Measurements from ENCODE around the gene TPD52L2.
"Not testable (repeated sequence)": the region's sequence is repeated elsewhere in the genome, so short reads cannot be mapped to it uniquely, and the experiment has no call there.

Gene TPD52L2

DNA sequence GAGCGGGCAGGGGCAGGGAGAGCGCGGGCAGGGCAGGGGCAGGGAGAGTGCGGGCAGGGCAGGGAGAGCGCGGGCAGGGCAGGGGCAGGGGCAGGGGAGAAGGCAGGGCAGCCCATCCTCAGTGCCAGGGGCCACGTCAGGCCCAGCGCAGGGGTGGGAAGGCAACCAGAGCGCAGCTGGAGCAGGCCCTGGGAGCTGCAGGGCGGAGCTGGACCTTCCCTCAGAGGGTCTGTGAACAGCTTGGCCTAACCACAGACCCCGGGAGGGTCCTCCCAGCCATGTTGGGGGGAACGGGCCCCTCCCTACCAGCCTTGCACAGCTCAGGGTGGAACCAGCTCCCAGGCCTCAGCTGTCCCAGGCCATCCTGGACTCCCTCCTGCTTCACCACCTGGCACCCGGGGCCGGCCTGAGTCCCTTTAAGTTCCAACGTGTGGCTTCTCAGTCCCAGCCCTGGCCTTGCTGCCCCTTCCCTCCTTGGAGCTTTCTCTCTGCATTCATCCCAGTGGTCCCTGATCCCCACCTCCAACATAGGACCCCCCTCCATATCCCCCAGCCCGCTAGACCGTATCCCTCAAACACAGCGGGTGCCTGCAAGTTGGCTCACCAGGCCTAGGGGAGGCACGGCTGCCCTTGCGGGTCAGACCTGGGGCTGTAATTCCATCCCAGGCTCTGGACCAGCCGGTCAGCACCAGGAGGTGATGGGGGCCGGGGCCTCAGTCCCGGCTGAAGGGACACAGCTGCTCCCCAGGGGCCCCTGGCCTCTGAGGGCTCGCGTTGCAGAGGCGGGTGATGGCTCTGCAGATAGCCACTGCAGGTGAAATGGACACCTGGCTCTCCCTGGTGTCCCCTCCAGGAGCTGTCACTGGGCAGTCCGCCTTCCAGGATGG is 28.4 kb upstream of the TPD52L2 start:
- DNase-seq = no peak

DNA sequence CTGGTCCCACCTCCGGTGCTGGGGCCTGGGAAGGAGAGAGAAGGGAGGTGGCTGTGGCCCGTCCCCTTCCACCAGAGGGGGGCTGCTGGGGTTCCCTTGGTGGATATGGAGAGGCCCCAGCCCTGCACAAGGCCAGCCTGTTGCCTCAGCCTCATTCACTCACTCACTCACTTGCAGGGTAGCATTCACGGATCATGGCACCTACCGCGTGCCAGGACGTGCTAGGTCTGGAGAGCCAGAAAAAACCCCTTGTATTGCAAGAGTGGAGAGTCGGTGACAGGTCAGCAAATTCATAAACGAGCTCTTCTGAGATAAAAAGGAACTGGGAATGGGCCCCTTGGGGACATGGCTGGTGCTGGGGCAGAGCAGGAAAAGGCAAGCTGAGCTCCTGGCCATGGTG is 27.6 kb upstream of the TPD52L2 start:
- no peak for DNase-seq

DNA sequence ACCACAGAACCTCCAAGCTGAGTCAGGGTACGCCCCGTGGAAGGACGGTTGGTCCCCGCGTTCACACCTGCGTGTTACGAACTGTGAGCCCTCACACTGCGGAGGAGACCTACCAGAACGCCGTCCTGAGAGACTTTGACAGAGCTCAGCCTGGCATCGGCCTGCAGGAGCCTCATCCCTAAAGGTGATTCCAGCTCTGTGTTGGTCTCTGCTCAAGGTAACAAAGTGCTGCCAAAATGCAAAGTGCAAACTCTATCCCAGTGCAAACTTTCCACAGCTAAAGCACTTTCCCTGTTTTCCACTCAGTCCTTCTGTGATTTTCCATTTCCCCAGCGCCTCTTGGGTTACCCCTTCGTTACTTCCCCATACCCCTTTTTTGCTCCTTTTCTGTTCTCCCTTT is 25.4 kb upstream of the TPD52L2 start:
- DNase-seq = no peak

DNA sequence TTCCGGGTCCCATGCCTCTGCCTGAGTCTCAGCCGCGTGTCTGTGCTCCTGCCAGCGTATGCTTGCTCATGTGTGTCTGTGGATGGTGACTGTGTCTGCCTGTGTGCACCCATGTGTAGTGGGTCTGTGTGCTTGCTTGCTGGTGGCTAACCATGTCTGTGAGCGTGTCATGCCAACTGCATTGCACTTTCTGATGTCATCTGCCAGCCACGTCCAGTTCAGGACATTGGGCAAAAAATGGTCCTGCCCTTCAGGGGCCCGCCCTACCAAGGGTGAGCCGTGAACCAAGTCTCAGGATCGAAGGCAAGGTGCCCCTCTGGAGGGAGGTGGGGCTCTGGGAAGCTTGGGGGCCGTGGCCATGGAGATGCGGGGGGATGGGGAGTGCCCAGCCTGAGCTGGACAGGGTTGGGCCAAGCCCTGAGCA is 24.7 kb upstream of the TPD52L2 start:
- no peak for DNase-seq

DNA sequence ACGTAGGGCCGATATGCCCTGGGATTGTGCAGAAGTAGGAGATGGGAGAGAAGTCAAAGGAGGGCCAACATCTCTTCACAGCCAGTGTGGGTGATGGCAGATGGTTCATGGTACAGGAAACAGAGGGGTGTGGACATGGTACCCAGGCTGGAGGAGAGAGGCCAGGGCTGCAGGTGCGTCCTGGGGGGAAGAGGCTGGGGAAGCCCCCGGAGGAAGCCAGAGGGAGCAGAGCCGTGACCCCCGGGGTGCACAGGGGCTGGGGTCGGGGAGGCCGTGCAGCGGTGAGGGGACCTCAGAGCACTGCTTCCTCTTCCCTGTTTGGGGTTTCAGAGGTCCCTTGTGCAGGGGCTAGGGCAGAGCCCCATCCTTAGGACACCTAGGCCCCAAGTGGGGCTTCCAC is 22.8 kb upstream of the TPD52L2 start:
- no peak for DNase-seq

DNA sequence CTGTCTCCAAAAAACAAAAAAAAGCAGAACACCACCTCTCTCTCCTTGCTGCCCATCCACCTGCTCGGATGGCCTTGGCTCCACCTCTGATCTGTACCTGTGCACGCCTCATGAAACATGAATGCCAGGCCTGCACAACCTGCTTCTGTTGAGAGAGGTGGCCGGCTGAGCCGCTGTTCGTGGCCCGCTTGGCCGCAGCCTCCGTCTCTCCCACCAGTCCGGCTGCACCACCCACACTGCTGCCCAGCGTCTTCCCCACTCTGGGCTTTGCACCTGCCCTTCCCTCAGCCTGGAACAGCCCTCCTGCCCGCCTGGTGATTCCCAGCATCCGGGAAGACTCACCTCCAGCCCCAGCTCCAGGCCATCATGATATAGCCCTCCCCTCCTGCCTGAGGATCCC is 21.8 kb upstream of the TPD52L2 start:
- DNase-seq = no peak

GRCh38 chr20:63843778-63844177 is 21.3 kb upstream of the TPD52L2 start:
- DNase-seq = no peak

GRCh38 chr20:63844511-63844991 is 20.5 kb upstream of the TPD52L2 start:
- DNase-seq = no peak

DNA sequence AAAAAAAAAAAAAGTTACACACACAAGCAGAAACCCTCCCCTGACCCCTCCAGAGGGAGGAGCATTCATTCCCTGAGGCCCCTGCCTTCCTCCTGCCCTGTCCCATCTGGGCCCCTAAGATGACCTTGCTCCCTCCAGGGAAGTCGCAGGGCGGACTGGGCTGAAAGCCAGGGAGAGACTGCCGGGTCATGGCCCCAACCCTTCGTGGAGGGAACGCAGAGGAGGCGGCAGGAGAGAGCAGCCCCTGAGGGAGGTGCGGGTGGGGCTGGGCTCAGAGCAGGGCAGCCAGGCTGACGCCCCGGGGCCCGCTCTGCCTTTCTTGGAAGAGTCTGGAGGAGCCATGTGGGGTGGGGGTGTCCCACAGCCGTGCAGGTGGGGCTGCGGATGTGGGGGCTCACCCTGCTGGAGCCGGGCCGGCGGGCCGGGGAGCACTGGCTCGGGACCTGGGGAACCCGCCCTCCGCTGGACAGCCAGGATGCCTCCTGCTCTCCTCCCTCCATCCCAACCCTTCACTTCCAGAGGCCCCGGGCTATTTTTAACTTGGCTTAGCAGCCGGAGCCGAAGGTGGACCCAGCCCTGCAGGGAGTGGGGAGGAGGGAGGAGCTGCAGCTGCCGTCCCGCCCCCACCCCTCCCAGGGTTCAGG is 18.8 kb upstream of the TPD52L2 start:
- DNase-seq = no peak

DNA sequence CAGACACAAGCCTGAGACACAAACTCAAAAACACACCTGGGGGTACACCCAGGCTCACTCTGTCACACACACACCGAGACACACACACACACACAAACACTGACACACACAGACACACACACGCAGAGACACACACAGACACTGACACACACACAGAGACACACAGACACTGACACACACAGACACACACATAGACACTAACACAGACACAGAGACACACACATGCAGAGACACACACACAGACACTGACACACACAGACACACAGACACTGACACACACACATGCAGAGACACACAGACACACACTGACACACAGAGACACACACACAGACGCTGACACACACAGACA is 18.2 kb upstream of the TPD52L2 start:
- DNase-seq = no peak

DNA sequence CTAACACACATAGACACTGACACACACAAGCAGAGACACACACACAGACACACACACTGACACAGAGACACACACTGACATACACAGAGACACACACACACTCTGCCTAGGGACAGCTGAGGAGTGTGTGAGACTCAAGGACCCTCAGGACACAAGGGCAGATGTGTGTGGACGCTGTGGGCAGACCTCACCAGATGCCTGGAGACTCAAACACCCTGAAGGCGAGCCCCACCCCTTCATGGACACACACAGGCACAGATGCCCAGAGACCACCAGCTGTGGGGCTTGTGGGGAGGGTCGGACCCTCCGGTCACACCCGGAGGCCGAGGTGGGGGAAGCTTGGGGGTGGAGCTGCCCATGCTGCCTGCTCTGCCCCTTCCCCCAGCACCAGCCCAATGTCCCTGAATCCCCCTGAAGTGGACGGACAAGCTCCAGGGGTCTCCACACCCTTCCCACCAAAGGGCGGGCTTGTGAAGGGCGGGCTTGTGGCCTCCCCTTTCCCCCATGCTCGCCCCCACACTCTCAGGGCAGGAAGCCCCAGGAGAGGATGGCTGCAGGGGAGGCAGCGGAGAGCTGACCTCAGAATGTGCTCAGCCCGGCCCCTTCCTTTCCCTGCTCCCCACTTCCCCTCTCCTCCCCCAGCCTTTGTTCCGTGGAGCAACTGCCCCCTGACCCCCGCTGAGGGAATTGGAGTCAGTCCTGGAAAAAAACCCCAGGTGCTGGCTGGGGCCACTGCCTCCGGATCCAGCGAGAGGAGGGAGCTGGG is 17.6 kb upstream of the TPD52L2 start:
- no peak for DNase-seq

DNA sequence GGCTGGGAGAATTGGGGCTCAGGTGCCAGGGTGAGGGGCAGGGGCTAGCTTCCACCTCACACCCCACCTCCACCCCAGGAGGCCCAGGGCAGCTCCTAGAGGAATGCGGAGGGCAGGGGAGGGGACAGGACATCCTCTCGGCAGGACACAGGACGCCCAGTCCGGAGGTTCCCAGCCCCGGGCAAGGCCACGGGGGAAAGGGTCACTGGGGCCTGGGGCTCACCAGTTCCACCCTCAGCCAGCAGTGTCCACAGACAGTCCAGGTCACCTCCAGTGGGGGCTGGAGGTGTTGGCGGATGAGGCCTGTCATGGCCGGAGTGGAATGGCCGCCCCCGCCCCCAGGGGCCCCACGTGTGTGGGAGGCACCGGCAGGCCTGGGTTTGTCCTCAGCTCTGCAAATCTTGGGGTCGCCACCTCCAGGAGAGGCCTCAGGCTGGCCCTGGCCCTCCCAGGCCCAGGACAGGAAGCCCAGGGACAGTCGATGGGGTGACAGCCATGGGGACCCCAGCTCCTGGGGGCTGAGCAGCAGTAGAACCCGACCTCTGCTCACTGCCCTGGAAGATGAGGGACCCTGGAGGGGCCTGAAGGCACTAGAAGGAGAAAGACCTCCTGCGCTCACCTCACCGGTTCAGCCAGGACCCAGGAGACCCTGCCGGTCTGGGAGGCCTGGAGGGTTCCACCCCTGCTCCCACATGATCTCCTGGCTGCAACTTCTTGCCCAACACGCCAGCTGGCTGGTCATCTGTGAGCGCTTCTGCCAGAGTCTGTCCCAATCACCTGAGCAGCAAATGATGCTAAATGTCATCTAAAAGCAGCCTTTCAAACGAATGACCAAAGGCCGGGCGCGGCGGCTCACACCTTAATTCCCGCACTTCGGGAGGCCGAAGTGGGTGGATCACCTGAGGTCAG is 16.8 kb upstream of the TPD52L2 start:
- DNase-seq = no peak

GRCh38 chr20:63850689-63851547 is 14.2 kb upstream of the TPD52L2 start:
- DNase-seq = no peak

GRCh38 chr20:63851548-63851943 is 13.5 kb upstream of the TPD52L2 start:
- not testable (repeated sequence) for DNase-seq

DNA sequence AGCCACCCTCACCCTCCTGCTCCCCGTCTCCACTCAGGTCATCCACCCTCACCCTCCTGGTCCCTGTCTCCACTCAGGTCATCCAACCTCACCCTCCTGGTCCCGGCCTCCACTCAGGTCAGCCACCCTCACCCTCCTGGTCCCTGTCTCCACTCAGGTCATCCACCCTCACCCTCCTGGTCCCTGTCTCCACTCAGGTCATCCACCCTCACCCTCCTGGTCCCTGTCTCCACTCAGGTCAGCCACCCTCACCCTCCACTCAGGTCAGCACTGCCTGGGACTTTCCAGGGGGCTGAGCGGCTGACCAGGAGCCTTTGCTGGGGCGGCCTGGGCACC is 11.4 kb upstream of the TPD52L2 start:
- DNase-seq = not testable (repeated sequence)

- DNase-seq = no peak
Observed at GRCh38 chr20:63854069-63854765, 10.9 kb upstream of the TPD52L2 start.

DNA sequence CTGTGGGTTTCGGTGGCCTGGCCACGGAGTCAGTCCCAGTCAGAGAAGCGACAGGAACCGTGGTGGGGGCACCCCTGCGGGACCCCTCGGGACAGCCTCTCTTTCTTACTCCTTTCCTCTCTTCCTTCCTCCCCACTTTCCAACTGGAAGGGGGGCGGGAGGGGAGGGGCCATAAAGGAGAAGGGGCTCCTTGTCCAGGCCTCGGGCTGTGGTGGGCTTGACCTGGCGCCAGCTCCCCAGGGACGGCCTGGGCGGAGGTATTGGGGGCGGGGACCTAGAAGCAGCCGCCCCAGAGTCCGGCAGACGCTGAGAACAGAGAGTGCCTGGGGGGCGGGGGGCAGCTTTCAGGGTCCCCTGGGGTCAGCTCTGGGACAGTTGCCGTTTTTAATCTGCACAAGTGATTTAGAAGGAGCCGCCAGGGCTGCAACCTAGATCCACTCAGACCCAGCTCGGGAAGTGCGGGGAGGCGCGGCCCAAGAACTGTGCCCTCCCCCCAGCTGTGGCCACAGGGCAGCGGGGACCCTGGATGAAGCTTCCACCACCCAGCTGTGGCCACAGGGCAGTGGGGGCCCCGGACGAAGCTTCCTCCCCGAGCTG is 10.2 kb upstream of the TPD52L2 start:
- DNase-seq = no peak

DNA sequence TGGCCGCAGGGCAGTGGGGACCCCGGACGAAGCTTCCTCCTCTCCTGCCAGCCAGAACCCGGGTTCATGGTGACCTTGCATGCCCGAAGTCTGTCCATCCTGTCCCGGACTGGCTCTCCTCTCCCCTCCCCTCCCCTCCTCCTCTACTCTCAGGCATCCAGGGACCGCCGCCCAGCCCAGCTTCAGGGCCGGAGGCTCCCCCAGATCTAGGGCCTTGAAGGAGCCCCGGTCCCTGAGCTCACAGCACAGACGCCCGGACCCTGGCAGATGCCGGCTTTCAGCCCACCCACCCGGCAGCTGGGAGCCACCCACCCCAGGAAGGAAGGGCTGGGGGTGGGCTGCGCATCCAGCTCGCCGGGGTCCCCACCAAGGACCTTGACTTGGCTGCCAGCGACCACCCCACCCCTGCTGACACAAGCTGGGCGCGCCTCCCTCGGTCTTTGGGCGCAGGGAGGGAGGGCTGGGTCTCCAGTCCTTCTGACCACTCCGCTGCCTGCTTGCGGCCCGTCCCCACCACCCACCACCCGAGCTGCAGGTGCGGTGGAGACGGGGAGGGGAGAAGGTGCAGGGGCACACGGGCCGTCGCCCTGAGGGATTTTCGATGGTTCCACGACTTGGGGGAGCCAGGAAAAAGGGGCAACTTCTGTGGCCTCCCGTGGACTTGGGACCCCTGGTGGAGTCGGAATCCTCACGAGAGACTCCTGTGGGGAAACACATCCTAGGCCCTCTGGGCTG is 9.5 kb upstream of the TPD52L2 start:
- DNase-seq = no peak

- DNase-seq = no peak
Observed at GRCh38 chr20:63856098-63856511, 9.0 kb upstream of the TPD52L2 start.

All from NCI-H510A (cell line).